Umbilical cord (tissue), 2 donors: ENCODE results near the gene TUBA3E. TPM values are rescaled to one million over a fixed set of nuclear protein-coding genes. Genes with fewer than 3 reads are reported as not detected.
"Not testable (repeated sequence)": the region's sequence is repeated elsewhere in the genome, so short reads cannot be mapped to it uniquely, and the experiment has no call there.

ENCODE experiments used
- DNase-seq: peaks from one replicate; pipeline ENCODE4 v3.0.0-alpha.2; 2015; ENCODE audit warnings: low spot score
- total RNA-seq: library from RNA; depleted of rRNA; stranded (reverse); fragments of >200 nt; gene quantifications from one replicate; pipeline ENCODE4 v1.2.3, GENCODE V29; 2014; ENCODE audit warnings: low replicate concordance; ENCODE audit not compliant: insufficient read depth

Gene TUBA3E
- total RNA-seq = not detected

- DNase-seq = no peak
Measured at GRCh38 chr2:130198343-130198742, at the start of gene TUBA3E. Gene TUBA3E (minus strand): TSS chr2:130198439. CDS start chr2:130198360, 79 bp downstream.

GRCh38 chr2:130246430-130246829 is 48.2 kb upstream of the TUBA3E start:
- no peak for DNase-seq

GRCh38 chr2:130245976-130246375 is 47.7 kb upstream of the TUBA3E start:
- no peak for DNase-seq

GRCh38 chr2:130243359-130243758 is 45.1 kb upstream of the TUBA3E start:
- DNase-seq = no peak

DNA sequence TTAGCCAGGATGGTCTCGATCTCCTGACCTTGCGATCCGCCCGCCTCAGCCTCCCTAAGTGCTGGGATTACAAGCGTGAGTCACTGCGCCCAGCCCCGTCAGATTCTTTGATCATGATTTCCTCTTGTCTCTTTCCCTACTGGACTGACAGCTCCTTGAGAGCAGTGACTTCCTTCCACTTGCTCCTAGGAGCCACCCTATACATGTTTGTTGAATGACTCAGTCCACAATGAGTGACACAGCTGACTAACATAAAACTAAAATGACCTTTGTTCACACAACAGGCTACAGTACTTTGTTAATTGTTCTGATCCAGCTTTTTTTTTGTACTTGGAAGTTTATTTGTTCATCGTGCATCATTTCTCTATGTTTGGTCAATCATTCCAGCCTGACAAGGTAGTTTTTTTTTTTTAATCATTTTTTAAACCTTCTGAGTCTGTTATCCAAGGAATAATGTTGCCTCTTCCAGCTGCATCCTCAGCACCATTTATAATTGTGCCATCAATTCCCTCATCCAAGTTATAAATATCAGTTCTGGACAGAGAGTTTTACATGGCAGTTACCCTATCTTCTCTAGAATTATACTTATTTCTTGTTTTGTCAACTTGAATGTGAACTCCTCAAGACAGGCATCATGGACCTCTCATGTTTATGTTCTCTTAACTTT is 42.9 kb upstream of the TUBA3E start:
- no peak for DNase-seq

- not testable (repeated sequence) for DNase-seq
Measured at GRCh38 chr2:130239581-130239980, 41.3 kb upstream of the TUBA3E start.

- not testable (repeated sequence) for DNase-seq
Measured at GRCh38 chr2:130233066-130233465, 34.8 kb upstream of the TUBA3E start.

GRCh38 chr2:130231656-130232055 is 33.4 kb upstream of the TUBA3E start:
- no peak for DNase-seq

DNA sequence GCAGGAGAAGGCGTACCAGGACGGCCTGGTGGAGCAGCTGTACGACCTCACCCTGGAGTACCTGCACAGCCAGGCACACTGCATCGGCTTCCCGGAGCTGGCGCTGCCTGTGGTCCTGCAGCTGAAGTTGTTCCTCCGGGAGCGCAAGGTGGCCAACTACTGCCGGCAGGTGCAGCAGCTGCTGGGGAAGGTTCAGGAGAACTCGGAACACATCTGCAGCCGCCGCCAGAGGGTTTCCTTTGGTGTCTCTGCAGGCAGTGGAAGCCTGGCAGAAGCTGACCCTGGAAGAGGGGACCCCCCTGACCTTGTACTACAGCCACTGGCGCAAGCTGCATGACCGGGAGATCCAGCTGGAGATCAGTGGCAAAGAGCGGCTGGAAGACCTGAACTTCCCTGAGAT is 32.7 kb upstream of the TUBA3E start:
- DNase-seq = not testable (repeated sequence)

DNA sequence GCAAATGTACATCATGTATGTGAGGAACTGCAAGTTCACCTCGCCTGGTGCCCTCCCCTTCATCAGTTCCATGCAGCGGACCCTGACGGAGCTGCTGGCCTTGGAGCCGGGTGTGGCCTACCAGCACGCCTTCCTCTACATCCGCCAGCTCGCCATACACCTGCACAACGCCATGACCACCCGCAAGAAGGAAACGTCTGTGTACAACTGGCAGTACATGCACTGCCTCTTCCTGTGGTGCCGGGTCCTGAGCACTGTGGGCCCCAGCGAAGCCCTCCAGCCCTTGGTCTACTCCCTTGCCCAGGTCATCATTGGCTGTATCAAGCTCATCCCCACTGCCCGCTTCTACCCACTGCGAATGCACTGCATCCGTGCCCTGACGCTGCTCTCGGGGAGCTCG is 32.1 kb upstream of the TUBA3E start:
- not testable (repeated sequence) for DNase-seq

DNA sequence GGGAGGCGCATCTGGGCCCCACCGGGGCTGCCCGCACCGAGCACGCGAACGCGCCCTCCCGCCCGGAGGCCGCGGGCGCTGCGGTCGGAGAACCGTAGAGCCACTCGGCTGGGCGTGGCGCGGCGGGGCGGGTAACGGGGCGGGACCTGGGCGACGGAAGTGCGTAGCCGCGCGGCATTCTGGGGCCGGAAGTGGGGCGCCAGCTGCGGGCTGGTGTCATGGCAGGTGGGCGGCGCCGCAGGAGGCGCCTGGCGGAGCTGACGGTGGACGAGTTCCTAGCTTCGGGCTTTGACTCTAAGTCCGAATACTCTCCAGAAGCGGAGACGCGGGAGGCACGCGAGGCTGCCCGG is 30.9 kb upstream of the TUBA3E start:
- DNase-seq = not testable (repeated sequence)

- not testable (repeated sequence) for DNase-seq
Measured at GRCh38 chr2:130228467-130229160, 30.4 kb upstream of the TUBA3E start.

DNA sequence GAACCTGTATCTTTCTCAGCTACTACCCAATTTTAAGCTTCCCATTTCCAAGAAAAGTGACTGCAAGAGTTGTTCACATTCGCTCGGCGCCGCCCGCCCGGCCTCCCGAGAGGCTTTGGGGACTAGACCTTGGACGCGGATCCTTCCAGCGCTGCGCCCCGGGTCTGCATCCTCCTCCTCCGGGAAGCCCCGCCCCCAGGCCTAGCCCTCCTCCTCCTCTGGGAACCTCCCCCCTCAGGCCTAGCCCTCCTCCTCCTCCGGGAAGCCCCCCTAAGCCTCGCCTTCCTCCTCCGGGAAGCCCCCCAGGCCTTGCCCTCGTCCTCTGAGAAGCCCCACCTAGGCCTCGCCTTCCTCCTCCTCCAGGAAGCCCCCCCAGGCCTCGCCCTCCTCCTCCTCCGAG is 29.8 kb upstream of the TUBA3E start:
- not testable (repeated sequence) for DNase-seq

DNA sequence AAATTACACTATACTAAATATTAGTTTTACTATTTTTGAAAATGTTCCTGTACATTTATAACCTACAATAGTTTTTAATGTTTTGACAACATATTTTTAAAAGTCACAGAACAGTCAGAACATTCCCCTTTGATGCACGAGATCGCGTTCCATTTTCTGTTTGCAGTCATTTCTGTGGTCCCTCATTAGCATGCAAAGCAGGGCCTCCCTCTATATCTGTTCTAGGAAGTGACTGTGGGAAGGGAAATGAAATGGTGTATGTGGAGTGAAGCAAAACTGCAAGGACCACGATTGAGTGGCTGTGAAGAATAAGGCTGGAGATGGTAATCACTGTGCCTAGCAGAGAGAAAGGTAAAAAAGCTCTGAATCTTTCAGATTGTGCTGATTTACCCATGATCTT is 24.3 kb upstream of the TUBA3E start:
- DNase-seq = not testable (repeated sequence)

DNA sequence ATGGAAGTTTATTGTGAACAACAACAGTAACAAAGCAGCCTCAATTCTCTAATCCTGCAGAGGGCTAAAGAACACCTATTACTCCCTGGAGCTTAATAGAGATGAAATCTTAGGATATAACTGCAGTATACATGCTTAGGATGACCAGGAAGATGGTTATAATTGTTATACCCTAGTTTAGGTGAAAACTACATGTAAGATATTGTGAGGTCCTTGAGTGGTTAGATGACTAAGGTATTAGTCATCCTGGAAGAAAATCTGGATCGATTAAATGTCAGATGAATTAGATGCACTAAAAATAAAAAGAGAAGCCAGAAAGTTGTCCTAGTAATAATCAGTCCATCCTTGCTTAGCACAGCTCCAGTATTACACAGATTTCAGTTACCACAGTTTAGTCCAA is 22.3 kb upstream of the TUBA3E start:
- not testable (repeated sequence) for DNase-seq

GRCh38 chr2:130219147-130219546 is 20.9 kb upstream of the TUBA3E start:
- not testable (repeated sequence) for DNase-seq

- DNase-seq = not testable (repeated sequence)
Measured at GRCh38 chr2:130207051-130207450, 8.8 kb upstream of the TUBA3E start.

DNA sequence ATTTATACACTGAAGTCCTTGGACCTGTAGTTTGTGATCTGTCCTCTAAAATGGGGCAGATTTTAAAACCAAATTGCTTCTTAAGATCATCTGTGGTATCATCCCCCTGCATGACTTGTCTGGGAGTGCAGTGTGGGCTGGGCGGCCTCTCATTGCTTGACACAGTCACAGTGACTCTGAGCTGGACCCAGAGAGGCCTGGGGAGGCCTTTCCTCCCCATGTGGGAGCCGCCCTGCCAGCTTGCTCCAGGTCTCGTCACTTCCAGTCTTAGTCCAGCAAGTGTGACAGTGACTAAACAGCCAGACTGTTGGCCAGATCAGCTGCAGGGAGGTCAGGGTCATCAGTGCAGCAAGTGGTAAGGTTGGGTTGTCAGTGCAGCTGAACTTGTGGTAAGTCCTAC is 4.9 kb upstream of the TUBA3E start:
- not testable (repeated sequence) for DNase-seq

GRCh38 chr2:130202518-130202917 is 4.3 kb upstream of the TUBA3E start:
- DNase-seq = not testable (repeated sequence)

GRCh38 chr2:130196052-130196451 is 2.2 kb downstream of the TUBA3E start:
- not testable (repeated sequence) for DNase-seq

DNA sequence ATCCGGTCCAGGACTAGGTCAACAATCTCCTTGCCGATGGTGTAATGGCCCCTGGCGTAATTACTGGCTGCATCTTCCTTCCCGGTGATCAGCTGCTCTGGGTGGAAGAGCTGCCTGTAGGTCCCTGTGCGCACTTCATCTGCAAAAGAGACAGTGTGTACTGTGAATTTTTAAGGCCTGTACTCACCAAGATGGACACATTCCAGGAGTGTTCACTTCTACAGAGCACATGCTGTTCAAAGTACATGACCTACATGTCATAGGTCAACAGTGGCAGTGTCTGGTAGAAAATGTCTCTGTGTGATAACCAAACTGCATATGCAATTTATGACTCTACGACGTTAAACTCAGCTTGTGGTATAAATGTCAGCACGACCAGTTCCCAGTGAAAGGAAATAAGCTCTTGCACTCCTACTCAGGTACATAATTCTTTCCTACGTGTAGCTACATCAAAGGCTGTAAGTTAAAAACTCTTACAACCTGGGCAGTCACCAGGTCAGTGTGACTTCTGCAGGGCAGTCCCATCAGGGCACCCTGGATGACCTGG is 3.1 kb downstream of the TUBA3E start:
- not testable (repeated sequence) for DNase-seq

- not testable (repeated sequence) for DNase-seq
Measured at GRCh38 chr2:130193824-130194223, 4.4 kb downstream of the TUBA3E start.

- not testable (repeated sequence) for DNase-seq
Measured at GRCh38 chr2:130192451-130192850, 5.8 kb downstream of the TUBA3E start.
